GM12801 (cell line): Measurements from ENCODE around the gene PSMD9.

Experiments used
- CTCF ChIP-seq: IDR thresholded peaks from one replicate; pipeline ENCODE4 v1.5.1; 2011; ENCODE audit warnings: control low read depth; ENCODE audit not compliant: insufficient read length; ENCODE audit errors: extremely low read depth

The PSMD9 gene

GRCh38 chr12:121925358-121925695 is 36.7 kb downstream of the PSMD9 start:
- TF ChIP-seq CTCF = no peak

- no peak for TF ChIP-seq CTCF
These were observed 38.5 kb downstream of the PSMD9 start for GRCh38 chr12:121926874-121927706.

DNA sequence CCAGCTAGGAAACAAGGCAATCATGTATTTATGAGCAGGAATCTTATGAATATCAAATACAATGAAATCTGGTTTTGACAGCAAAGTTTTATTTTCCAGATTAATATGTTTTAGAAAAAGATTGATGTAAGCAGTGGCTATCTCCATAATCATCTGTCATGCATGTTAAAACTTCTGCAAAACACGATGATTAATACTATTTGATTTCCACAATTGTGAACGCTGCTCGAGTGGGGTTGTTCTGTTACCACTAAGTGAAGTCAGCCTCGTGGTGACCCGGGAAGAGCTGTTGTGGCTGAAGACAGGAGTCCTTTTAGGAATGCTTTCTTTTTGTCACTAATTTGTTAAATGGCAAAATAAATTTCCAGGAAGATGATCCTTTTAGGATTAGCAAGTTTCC is 39.2 kb downstream of the PSMD9 start:
- no peak for TF ChIP-seq CTCF

DNA sequence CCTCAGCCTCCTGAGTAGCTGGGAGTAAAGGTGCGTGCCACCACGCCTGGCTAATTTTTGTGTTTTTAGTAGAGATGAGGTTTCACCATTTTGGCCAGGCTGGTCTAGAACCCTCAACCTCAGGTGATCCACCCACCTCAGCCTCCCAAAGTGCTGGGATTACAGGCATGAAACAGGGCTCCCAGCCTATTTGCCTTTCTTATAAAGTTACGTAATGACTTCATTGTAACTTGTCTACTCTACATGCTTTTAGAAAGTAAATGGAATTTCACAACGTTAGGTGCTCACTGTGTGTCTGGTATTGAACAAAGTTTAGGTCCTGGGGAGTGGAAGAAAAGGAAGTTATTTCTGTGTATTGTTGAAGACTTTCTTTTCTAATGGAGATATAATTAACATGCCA is 42.3 kb downstream of the PSMD9 start:
- no peak for TF ChIP-seq CTCF

- no peak for TF ChIP-seq CTCF
These were observed 43.6 kb downstream of the PSMD9 start for GRCh38 chr12:121932176-121932536.

DNA sequence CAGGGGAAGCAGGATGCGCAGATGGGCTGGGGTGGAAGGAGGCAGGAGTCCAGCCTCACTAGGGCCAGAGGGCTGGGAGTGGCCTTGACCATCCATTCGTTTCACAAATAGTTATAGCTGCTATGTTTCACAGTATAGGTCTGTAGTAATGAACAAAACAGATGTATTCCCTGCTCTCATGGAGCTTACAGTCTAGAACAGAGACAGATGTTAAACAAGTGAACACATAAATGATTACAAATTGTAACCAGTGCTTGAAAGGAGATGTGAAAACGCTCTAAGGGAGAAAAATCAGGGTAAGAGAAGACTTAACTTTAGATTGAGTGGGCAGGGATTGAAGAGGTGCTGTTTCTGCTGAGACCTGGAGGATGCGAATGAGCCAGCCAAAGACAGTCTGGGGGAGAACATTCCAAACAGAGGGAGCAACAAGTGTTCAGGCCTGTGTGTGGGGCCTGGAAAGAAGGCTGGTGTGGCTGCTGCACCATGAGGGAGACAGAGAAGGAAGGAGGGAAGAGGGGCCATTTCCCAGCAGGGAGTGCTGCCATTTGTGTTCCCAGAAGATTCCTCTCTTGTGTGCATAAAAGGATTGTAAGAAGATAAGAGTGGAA is 44.4 kb downstream of the PSMD9 start:
- no peak for TF ChIP-seq CTCF

GRCh38 chr12:121933522-121934308 is 45.1 kb downstream of the PSMD9 start:
- no peak for TF ChIP-seq CTCF
